Adrenal gland (tissue), 12 donors: ENCODE measurements around the gene NSMF. TPM values are rescaled to one million over a fixed set of nuclear protein-coding genes. Genes with fewer than 3 reads are reported as not detected.

Experiments
- DNase-seq, 7 donors: peaks; one replicate each; pipeline ENCODE4 v3.0.0-alpha.2; 2019 to 2020
- H3K27ac ChIP-seq, 5 donors: fragments of 200-600 bp; sonication (generic) in 4 of 5; 1 replicate in 3 of 5; 2 replicates in 2 of 5; pipeline versions ENCODE4 v1.5.1 to v1.8.0; 2016 to 2020; ENCODE audit warnings: mild to moderate bottlenecking in 1 of 5
- H3K27me3 ChIP-seq: fragments of 200-600 bp; 2 replicates; pipeline ENCODE4 v1.8.0; 2021
- H3K36me3 ChIP-seq, 2 donors: fragments of 200-600 bp; replicated peaks in 1 of 2; 1 replicate in 1 of 2; 2 replicates in 1 of 2; pipeline versions ENCODE4 v1.5.1 to v1.8.0; 2018 to 2022
- H3K4me1 ChIP-seq, 2 donors: fragments of 200-600 bp; replicated peaks in 1 of 2; 1 replicate in 1 of 2; 2 replicates in 1 of 2; pipeline versions ENCODE4 v1.5.1 to v1.8.0; 2018 to 2021
- H3K4me3 ChIP-seq, 4 donors: fragments of 200-600 bp; sonication (generic) in 3 of 4; one replicate each; pipeline ENCODE4 v1.5.1; 2016 to 2018
- H3K9me3 ChIP-seq, 3 donors: fragments of 200-600 bp; sonication (generic) in 1 of 3; replicated peaks in 1 of 3; 1 replicate in 2 of 3; 2 replicates in 1 of 3; pipeline versions ENCODE4 v1.5.1 to v1.8.0; 2016 to 2021
- POLR2A ChIP-seq, 2 donors: fragments of 450-650 bp; IDR thresholded peaks; one replicate each; pipeline ENCODE4 v1.6.1; 2017; ENCODE audit warnings: antibody characterized with exemption in 2 of 2, mild to moderate bottlenecking in 2 of 2, moderate library complexity in 1 of 2
- WGBS, 4 donors: extraction: QIAGEN DNeasy Blood & Tissue Kit in 2 of 4; methylation state at CpG; one replicate each; pipeline versions ENCODE4 v1.1.5 to v1.1.7; 2013 to 2017; 5-methylcytosine and 5-hydroxymethylcytosine counted together
- intact Hi-C, 2 donors: fragments of 100-400 bp; cut with DNase I; formaldehyde crosslinking; loops; one replicate each; pipeline versions ENCODE4 v1.14.1 to v1.15.0; 2022 to 2023
- polyA plus RNA-seq, 3 donors: library from polyadenylated mRNA; stranded (reverse); fragments of 200-250 nt in 2 of 3; fragments of 350-450 nt in 1 of 3; fragmentation: Illumina TruSeq in 1 of 3; extraction: RNeasy Lipid Tissue Mini Kit (QIAGEN cat#74804) in 1 of 3; gene quantifications; one replicate each; pipeline ENCODE4 v1.2.3, GENCODE V29; 2013 to 2014
- total RNA-seq, 9 donors: library from RNA; depleted of rRNA in 4 of 9; stranded (reverse); fragments of >200 nt in 4 of 9; fragments of 120-200 nt in 1 of 9; fragmentation: NEBNext Ultra II Directional in 1 of 9; extraction: Animal tissue kit (Norgen Biotek cat#: 25700) in 1 of 9; gene quantifications; one replicate each; pipeline versions ENCODE4 v1.1.0 to v1.2.4, GENCODE V29; 2013 to 2023
- TF ChIP-seq, protein P1 (sequence below), 6 experiments: fragments of 450-650 bp in 4 of 6; fragments of 200-600 bp in 2 of 6; sonication (generic) in 1 of 6; IDR thresholded peaks; 1 replicate in 5 of 6; 2 replicates in 1 of 6; pipeline versions ENCODE4 v1.5.1 to v1.8.0; 2016 to 2021; ENCODE audit warnings: antibody characterized with exemption in 6 of 6, mild to moderate bottlenecking in 2 of 6, moderate library complexity in 1 of 6
- donor health status: healthy with polysubstance abuse.
- donor health status: Bipolar disorder and iron deficiency.
- donor health status: DM: yes; HTN: yes; CAD: no.
- donor health status: DM: no; HTN: no; CAD: no.
- donor health status: DM: no; HTN: no; CAD: no.
- donor health status: DM: yes; HTN: yes; CAD: no.

NSMF gene
- total and polyA plus RNA-seq, 12 donors, result 8.7 to 118 (median 25.9) TPM

DNA sequence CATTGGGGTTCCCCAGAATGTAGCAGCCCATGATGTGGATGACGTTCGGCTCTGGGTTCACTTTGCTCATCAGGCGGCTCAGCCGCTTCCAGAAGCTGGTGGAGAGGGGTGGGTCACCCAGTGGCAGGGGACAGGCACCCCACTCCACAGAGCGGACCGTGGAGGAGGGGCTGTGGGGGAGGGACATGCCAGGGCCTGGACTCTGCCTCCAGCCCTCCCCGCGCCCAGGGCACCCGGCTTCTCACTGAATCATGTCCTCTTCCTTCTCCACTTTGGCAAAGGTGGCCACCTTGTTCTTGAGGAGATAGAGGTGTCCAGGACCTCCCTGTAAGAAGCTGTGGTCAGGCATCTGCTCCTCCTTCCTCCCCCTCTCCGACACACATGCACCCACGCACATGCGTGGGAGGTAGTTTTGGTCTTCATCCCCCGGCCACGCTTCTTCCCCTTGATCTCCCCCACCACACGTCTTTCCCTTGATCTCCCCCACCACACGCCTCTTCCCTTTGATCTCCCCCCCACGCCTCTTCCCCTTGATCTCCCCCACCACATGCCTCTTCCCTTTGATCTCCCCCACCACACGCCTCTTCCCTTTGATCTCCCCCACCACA lies 9.1 kb downstream of the NSMF start:
- DNase-seq, result no peak
- Histone ChIP-seq H3K27ac (no peak overlapping the region), H3K4me1 (peaks cover 8 to 9% of the 10 kb centered on the region in 2 donors), H3K9me3 (no peaks in the 10 kb centered on the region), H3K36me3 (peaks cover 0 to 8% of the 10 kb centered on the region in 2 donors), H3K4me3 (no peak overlapping the region), H3K27me3 (no peaks in the 10 kb centered on the region)
- 89 to 92% (median 90%) methylated on average over 18 of the region's 18 CpGs for WGBS, 4 donors
- no peak for TF ChIP-seq POLR2A (IDR thresholded peaks at IDR 0.05)
- TF ChIP-seq, protein P1, sequence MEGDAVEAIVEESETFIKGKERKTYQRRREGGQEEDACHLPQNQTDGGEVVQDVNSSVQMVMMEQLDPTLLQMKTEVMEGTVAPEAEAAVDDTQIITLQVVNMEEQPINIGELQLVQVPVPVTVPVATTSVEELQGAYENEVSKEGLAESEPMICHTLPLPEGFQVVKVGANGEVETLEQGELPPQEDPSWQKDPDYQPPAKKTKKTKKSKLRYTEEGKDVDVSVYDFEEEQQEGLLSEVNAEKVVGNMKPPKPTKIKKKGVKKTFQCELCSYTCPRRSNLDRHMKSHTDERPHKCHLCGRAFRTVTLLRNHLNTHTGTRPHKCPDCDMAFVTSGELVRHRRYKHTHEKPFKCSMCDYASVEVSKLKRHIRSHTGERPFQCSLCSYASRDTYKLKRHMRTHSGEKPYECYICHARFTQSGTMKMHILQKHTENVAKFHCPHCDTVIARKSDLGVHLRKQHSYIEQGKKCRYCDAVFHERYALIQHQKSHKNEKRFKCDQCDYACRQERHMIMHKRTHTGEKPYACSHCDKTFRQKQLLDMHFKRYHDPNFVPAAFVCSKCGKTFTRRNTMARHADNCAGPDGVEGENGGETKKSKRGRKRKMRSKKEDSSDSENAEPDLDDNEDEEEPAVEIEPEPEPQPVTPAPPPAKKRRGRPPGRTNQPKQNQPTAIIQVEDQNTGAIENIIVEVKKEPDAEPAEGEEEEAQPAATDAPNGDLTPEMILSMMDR (IDR thresholded peaks at IDR 0.05), result no peak
- intact Hi-C loops, result no loop called here

DNA sequence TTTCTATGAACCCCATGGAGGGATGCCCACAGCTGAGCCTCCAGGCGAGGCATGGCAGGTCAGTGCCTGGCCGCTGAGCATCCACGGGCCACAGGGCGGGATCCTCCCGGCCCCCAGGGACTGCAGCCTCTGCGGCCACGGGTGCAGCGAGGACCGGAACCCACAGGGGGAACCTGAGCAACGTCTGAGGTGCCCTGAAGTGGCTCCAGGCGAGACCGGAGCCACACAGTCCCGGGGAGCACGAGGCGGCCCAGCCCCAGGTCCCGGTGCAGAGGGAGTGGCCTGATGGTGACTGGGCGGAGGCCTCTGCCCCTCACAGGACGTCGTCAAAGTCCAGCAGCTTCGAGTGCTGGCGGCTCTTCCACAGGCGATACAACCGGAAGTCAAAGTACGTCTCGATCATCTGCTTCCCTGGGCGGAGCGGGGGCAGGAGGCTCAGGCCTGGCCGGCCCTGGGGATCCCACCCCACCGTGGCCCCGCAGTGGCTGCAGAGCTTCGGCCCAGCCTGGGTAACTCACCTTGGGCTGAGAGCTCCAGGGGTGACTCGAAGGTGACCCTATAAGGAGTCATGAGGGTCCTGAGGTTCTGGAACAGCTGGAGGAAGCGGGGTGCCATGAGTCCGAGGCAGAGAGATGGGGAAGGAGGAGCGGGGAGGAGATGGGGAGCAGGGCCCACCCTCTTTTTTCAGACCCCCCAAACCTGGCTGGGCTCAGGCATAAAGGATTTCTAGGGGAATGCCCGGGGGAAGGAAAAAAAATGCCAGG lies 9.9 kb downstream of the NSMF start:
- Histone ChIP-seq H3K27me3 (no peaks in the 10 kb centered on the region), H3K27ac (no peak overlapping the region), H3K4me3 (no peak overlapping the region), H3K9me3 (no peaks in the 10 kb centered on the region), H3K36me3 (peaks cover 0 to 8% of the 10 kb centered on the region in 2 donors), H3K4me1 (peaks cover under 1 to 1% of the 10 kb centered on the region in 2 donors)
- peak in 1 of 7 donors; percentile 13 for DNase-seq
- intact Hi-C loops, result no loop called here
- TF ChIP-seq, protein P1 (IDR thresholded peaks at IDR 0.05), result no peak
- TF ChIP-seq POLR2A (IDR thresholded peaks at IDR 0.05), result no peak
- 91 to 98% (median 94%) methylated on average over 8 to 36 of the region's 36 CpGs for WGBS, 4 donors

DNA sequence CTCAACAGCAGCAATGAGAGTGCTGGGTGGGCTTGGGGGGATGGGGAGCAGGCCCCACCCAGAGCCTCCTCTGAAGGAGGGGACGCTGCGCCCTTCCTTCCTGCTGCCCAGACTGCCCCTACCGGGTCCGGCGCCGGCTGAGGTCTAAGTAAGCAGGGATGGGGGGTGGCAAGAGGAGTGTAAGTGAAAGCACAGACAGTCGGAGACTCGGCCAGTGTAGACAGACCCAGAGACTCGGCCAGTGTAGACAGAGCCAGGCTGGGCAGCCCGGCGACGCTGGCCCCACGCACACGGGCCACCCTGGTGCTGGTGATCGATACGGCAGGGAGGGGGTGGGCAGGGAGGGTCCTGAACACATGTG lies 10.6 kb downstream of the NSMF start:
- Histone ChIP-seq H3K9me3 (no peaks in the 10 kb centered on the region), H3K27ac (no peak overlapping the region), H3K27me3 (no peaks in the 10 kb centered on the region), H3K4me1 (no peaks in the 10 kb centered on the region), H3K36me3 (peaks cover 0 to 8% of the 10 kb centered on the region in 2 donors), H3K4me3 (no peak overlapping the region)
- no peak for DNase-seq
- WGBS, 4 donors, result 88 to 91% (median 88%) methylated on average over 15 to 16 of the region's 16 CpGs; no CpG with 5 or more reads in 1 of the 4 donors
- intact Hi-C loops, result no loop called here
- no peak for TF ChIP-seq POLR2A (IDR thresholded peaks at IDR 0.05)
- TF ChIP-seq, protein P1 (IDR thresholded peaks at IDR 0.05), result no peak

DNA sequence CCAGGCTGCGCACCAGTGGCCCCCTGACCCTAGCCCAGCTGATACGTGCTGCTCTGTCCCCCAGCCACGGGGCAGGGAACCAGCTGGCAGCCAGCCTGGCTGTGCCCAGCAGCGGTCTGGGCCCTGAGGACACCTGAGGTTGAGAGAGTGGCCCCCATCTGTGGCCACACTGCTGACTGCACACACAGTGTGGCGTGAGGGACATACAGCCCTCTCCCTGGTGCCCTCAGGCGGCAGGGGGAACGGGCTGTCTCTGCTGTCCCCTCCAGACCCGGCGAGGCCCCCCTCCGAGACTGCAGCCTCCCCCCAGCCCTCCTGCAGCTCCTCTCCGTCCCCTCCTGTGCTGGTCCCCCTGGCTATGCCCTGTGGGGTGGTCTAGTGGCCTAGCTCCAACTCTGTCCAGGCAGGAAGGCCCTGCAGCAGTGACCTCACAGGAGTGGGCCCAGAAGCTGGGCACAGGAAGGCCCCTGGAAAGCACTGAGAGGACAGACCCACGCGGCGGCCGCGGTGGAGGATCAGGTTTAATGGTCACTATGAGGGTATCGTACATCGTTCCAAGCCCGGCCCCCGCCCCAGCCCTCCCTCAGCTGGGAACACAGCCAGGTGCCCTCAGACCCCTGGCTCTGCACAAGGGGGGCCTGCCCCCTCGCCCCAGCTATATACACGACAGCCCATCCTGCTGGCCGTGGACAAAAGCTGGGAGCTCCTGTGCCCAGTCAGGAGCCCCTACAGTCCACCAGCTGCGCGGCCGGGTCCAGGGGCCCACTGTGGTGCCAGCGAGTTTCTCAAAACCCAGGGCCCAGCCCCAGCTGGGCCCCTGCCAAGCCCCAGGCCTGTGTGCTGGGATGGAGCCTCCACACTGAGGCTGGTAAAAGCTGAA lies 11.2 kb downstream of the NSMF start:
- Histone ChIP-seq H3K27ac (no peak overlapping the region), H3K9me3 (no peaks in the 10 kb centered on the region), H3K27me3 (no peaks in the 10 kb centered on the region), H3K36me3 (peaks cover 0 to 8% of the 10 kb centered on the region in 2 donors), H3K4me1 (no peaks in the 10 kb centered on the region), H3K4me3 (no peak overlapping the region)
- TF ChIP-seq POLR2A (IDR thresholded peaks at IDR 0.05), result no peak
- TF ChIP-seq, protein P1 (IDR thresholded peaks at IDR 0.05), result no peak
- DNase-seq, result peak in 1 of 7 donors; percentile 16
- intact Hi-C loops, result no loop called here
- 80 to 87% (median 83%) methylated on average over 6 to 27 of the region's 27 CpGs for WGBS, 4 donors
